ENCODE data around the gene SLC7A5.

The SLC7A5 gene

DNA sequence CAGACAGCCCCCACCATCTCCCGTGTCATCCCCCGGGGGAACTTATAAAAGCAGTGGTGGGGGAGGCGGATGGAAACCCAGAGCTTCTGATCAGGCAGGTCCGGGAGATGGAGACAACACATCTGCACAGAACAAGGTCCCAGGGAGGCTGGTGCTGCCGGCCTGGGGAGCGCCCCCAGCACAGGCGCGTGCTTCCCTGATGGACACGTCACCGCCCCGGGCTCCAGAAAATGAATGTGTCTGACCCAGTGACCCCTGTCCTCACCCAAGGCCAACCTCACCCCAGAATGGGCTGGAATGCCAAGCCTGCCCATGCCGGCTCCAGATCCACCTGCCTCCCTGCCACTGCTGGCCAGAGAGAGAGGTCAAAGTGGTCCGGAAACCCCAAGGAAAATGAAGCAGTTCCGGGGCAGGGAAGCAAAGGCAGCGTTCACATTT, 12.5 kb downstream of the SLC7A5 start:
- H3K4me1 ChIP-seq (ENCODE audit: control insufficient read depth, insufficient read depth, low read length): peaks cover 25% of the 10 kb centered on the region
- H3K9ac ChIP-seq (ENCODE audit: low read depth, low read length): no peak overlapping the region
- no peak overlapping the region for H3K4me3 ChIP-seq (ENCODE audit: low read depth, low read length)
- H3K36me3 ChIP-seq (ENCODE audit: control insufficient read depth, insufficient read depth, low read length): peaks cover 25% of the 10 kb centered on the region; the same call in 1 of the 2 replicates
- H3K27me3 ChIP-seq (ENCODE audit: control insufficient read depth, insufficient read depth, low read length): no peaks in the 10 kb centered on the region
- H3K9me3 ChIP-seq (ENCODE audit: control insufficient read depth, insufficient read depth, low read length): no peaks in the 10 kb centered on the region
- no peak overlapping the region for H3K27ac ChIP-seq (ENCODE audit: low read depth, low read length)

DNA sequence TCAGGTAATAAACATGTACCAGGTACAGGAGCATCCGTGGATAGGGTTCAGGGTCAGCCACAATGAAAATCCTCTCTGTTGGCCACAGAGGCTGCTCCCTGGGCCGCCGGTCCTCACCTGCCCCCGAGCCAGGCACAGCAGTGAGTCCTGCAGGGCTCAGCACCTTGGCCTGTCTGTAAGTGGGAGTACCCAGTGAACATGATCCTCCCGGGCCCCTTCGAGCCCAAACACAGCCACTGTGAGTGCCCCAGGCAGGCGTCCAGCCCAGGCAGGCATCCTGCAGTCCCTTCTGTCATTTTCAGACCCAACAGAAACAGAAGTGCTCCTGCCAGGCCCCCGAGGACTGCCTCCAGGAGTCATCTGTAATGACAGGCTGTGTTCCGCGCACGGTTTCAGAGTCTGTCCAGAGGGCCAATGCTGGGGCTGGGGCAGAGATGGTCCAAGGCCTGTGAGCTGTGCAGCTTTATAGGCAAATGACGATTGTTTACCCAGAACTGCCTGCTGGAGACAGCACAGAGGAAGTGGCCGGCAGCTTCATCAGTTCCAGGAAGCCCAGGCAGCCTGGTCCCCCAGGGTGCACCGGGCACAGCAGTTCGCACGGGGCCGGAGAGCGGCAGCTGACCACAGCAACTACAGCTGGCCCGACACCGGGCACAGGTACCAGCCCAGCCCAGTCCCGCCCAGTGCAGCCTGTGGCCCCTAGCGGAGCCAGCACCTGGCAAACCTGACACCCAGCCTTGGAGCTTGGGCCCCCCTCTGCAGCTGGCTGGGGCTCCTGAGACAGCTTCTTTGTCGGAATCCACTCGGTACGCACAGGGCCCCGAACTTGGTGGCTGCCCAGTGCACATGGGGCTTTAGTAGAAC, 13.2 kb downstream of the SLC7A5 start:
- H3K27me3 ChIP-seq (ENCODE audit: control insufficient read depth, insufficient read depth, low read length): no peaks in the 10 kb centered on the region
- H3K9ac ChIP-seq (ENCODE audit: low read depth, low read length): no peak overlapping the region
- H3K4me3 ChIP-seq (ENCODE audit: low read depth, low read length): no peak overlapping the region
- peaks cover 27% of the 10 kb centered on the region for H3K4me1 ChIP-seq (ENCODE audit: control insufficient read depth, insufficient read depth, low read length)
- H3K27ac ChIP-seq (ENCODE audit: low read depth, low read length): no peak overlapping the region
- no peaks in the 10 kb centered on the region for H3K9me3 ChIP-seq (ENCODE audit: control insufficient read depth, insufficient read depth, low read length)
- H3K36me3 ChIP-seq (ENCODE audit: control insufficient read depth, insufficient read depth, low read length): peaks cover 26% of the 10 kb centered on the region

DNA sequence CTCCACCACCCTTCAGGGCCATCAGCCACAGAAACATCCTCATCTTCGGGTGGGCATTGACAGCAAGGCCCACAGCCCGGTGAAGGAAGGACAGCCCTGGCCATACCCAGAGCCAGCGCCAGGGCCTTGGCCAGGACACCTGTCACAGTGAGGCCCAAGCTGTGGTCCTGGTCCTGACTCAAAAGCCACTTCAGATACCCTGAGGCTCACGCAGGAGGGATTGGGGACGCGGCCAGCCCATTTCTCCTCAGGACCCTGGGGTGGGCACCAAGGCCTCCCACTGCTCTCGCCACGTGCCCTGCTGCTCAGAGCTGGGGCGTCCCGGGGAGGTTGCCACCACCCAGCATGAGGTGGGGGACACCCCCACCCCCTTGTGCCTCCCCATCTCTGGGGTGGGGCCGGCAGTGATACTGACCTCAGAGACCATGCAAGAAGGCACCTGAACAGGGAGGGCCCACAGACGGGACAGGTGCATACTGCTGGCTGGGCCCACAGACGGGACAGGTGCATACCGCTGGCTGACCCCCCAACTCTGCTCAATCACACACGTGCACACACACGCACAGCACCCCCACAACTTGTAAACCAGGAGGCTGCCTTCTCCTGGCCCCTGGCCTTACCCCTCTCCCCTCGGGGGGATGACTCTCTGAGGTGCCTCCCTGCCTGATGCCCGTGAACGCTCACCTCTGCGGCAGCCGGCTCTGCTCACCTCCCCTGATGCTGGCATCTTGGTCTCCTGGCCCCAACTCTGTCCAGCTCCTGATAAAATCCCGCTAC, 14.2 kb downstream of the SLC7A5 start:
- Histone ChIP-seq H3K27ac (ENCODE audit: low read depth, low read length) (no peak overlapping the region), H3K9ac (ENCODE audit: low read depth, low read length) (no peak overlapping the region), H3K4me3 (ENCODE audit: low read depth, low read length) (no peak overlapping the region), H3K36me3 (ENCODE audit: control insufficient read depth, insufficient read depth, low read length) (peaks cover 32% of the 10 kb centered on the region), H3K27me3 (ENCODE audit: control insufficient read depth, insufficient read depth, low read length) (no peaks in the 10 kb centered on the region), H3K9me3 (ENCODE audit: control insufficient read depth, insufficient read depth, low read length) (no peaks in the 10 kb centered on the region), H3K4me1 (ENCODE audit: control insufficient read depth, insufficient read depth, low read length) (peaks cover 29% of the 10 kb centered on the region)

DNA sequence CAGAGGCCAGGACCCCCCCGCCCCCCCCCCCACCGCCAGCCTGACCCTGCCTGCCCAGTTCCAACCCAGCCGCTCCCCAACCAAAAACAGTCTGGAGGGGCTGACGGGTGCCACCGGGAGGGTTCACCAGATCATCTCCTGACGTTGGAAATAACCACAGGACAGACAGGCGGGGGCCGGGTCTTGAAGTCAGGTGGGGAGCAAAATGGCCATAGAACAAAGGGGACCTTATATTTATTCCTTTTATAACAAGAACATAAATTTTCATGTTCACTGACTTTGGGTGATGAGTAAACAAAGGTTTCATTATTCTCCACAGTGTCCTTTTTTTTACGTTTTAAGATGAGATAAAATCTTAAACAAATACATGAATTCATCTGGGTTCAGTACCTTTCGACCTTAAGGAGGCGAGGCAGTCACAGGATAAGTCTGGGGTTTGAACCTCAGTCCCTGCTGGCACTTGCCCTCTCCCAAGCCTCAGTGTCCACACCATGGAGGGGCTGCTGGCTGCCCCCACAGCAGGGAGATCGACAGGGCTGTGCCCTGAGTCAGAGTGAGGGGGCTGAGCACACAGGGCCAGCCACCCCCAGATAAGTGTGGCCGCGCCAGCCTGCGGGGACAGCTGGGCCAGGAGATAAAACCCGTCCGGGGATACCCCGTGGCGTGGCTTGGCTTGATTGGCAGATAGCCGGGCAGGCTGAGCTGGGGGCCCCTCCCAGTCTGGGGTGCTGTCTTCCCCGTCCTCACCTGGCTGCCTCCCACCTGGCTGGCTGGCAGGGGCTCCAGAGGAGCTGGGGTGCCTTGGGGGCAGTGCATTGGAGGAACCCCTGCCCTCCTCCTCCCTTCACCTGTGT, 15.0 kb downstream of the SLC7A5 start:
- no peak overlapping the region for H3K4me3 ChIP-seq (ENCODE audit: low read depth, low read length)
- peaks cover 29% of the 10 kb centered on the region for H3K4me1 ChIP-seq (ENCODE audit: control insufficient read depth, insufficient read depth, low read length)
- no peaks in the 10 kb centered on the region for H3K27me3 ChIP-seq (ENCODE audit: control insufficient read depth, insufficient read depth, low read length)
- H3K9ac ChIP-seq (ENCODE audit: low read depth, low read length): no peak overlapping the region
- no peak overlapping the region for H3K27ac ChIP-seq (ENCODE audit: low read depth, low read length)
- peaks cover 38% of the 10 kb centered on the region for H3K36me3 ChIP-seq (ENCODE audit: control insufficient read depth, insufficient read depth, low read length)
- no peaks in the 10 kb centered on the region for H3K9me3 ChIP-seq (ENCODE audit: control insufficient read depth, insufficient read depth, low read length)

DNA sequence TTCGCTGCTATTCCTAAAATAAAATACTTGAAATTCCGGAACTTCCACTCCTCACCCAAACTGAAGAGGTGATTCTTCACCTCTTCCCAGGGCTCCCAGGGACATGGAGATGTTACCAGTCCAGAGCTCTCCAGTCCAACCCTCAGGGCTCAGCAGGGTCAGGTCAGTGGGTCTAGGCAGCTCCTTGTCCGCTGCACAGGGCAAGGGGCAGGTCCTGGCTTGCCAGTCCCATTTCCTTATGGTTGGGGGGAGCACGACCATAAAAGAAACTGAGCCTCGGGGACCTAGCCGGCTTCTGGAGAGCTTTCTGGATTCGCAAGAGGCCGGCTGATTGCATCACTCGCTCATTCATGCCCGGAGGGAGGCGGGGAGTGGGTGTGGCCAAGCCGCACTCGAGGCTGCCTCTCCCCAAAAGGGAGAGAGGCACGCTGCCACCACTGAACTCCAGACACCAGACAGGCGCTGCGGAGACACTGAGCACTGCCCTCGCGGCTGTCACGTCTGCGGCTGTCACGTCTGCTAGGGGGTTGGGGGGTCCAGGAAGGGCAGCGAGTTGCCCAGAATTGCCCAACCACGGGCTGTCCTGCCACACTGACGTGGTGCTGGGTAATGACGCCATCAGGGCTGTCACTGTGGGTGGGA, 15.8 kb downstream of the SLC7A5 start:
- H3K9me3 ChIP-seq (ENCODE audit: control insufficient read depth, insufficient read depth, low read length): no peaks in the 10 kb centered on the region
- peak overlapping the region; percentile 68 for H3K9ac ChIP-seq (ENCODE audit: low read depth, low read length)
- H3K4me1 ChIP-seq (ENCODE audit: control insufficient read depth, insufficient read depth, low read length): peaks cover 29% of the 10 kb centered on the region
- H3K27ac ChIP-seq (ENCODE audit: low read depth, low read length): peak overlapping the region; percentile 82
- no peak overlapping the region for H3K4me3 ChIP-seq (ENCODE audit: low read depth, low read length)
- peaks cover 46% of the 10 kb centered on the region for H3K36me3 ChIP-seq (ENCODE audit: control insufficient read depth, insufficient read depth, low read length)
- no peaks in the 10 kb centered on the region for H3K27me3 ChIP-seq (ENCODE audit: control insufficient read depth, insufficient read depth, low read length)

DNA sequence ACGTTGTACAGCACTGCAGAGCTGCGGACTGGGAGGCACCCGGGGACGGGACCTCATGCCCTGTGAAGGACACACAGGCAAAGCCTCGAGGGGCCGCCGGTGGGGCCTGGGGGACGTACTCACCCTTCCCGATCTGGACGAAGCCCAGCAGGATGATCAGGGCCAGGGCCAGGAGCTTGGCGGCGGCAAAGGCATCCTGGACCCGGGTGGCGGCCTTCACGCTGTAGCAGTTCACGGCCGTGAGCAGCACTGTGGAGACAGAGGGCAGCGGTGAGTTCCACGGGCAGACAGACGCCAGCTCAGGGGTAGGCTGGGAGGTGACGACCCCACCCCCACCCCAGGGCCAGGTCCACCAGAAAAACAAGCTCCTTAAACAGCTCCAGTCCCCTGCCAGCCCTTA, 17.7 kb downstream of the SLC7A5 start:
- Histone ChIP-seq H3K27ac (ENCODE audit: low read depth, low read length) (no peak overlapping the region), H3K36me3 (ENCODE audit: control insufficient read depth, insufficient read depth, low read length) (peaks cover 53% of the 10 kb centered on the region), H3K27me3 (ENCODE audit: control insufficient read depth, insufficient read depth, low read length) (no peaks in the 10 kb centered on the region), H3K9me3 (ENCODE audit: control insufficient read depth, insufficient read depth, low read length) (no peaks in the 10 kb centered on the region), H3K4me1 (ENCODE audit: control insufficient read depth, insufficient read depth, low read length) (peaks cover 29% of the 10 kb centered on the region), H3K9ac (ENCODE audit: low read depth, low read length) (no peak overlapping the region), H3K4me3 (ENCODE audit: low read depth, low read length) (no peak overlapping the region)

DNA sequence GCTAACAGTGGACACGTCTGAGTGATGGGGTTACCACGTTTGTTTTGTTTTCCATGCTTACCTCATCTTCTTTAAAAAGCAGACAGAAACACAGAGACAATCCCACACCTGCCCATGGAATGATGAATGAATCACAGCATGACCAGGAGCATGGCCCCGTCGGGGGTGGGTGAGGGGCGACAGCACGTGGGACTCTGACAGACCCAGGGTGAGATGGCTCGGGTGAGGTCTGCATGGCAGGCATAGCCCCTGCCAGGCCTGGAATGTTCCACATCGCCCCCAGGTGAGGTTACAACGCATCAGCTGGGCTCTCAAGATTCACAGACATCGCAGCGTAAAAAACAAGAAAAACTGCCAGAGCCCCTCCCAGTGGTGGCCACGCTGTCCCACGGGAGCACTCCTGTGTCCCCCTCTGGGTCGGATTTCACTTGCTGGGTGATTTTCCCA, 18.1 kb downstream of the SLC7A5 start:
- peaks cover 29% of the 10 kb centered on the region for H3K4me1 ChIP-seq (ENCODE audit: control insufficient read depth, insufficient read depth, low read length)
- H3K9me3 ChIP-seq (ENCODE audit: control insufficient read depth, insufficient read depth, low read length): no peaks in the 10 kb centered on the region
- H3K9ac ChIP-seq (ENCODE audit: low read depth, low read length): no peak overlapping the region
- H3K4me3 ChIP-seq (ENCODE audit: low read depth, low read length): no peak overlapping the region
- H3K27ac ChIP-seq (ENCODE audit: low read depth, low read length): no peak overlapping the region
- no peaks in the 10 kb centered on the region for H3K27me3 ChIP-seq (ENCODE audit: control insufficient read depth, insufficient read depth, low read length)
- peaks cover 53% of the 10 kb centered on the region for H3K36me3 ChIP-seq (ENCODE audit: control insufficient read depth, insufficient read depth, low read length)

DNA sequence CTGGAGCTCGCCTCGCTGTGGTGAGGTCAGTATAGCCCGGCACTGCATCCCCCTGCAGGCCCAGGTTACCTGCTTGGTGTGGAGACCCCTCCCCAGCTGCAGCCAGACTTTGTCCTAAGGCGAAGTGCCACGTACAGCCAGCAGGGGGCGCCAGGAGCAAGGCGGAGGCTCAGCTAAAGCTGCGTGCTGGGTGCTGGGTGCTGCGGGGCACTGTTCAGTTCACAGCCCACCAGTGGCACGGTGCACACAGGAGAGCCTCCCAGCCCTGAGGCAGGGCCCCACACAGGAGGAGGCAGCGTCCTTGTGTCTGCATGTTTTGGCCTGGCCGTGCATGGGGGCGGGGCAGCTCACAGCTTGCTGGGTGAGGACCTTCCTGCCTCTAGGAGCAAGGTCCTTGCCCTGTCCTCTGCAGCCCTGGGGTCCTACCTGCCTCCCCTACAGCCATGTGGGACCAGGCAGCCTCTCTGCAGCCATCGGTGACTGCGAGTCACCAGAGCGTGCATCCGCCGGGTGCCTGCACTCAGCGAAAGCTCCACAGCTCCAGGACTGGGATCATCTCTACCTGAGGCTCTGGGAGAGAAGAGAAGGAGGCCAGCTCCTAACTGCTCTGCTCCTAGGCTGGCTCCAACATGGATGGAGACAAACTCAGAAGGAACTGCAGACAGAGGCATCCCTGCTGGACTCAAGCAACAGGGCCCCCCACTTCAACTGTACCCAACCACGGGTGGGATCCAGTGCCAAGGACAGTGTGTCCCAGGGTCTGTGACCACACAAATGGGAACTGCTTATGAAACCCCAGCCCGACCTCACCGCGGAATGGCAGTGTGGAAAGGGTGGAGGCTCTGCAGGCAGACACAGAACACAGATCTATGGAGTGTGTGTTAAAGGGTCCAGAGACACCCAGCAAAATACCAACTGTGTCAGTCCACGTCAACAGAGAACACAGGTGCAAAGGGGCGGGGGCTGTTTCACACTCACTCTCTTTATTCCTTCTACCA, 19.0 kb downstream of the SLC7A5 start:
- Histone ChIP-seq H3K9ac (ENCODE audit: low read depth, low read length) (no peak overlapping the region), H3K9me3 (ENCODE audit: control insufficient read depth, insufficient read depth, low read length) (no peaks in the 10 kb centered on the region), H3K4me3 (ENCODE audit: low read depth, low read length) (no peak overlapping the region), H3K27ac (ENCODE audit: low read depth, low read length) (peak overlapping the region; percentile 16), H3K27me3 (ENCODE audit: control insufficient read depth, insufficient read depth, low read length) (no peaks in the 10 kb centered on the region), H3K36me3 (ENCODE audit: control insufficient read depth, insufficient read depth, low read length) (peaks cover 49% of the 10 kb centered on the region), H3K4me1 (ENCODE audit: control insufficient read depth, insufficient read depth, low read length) (peaks cover 29% of the 10 kb centered on the region)

DNA sequence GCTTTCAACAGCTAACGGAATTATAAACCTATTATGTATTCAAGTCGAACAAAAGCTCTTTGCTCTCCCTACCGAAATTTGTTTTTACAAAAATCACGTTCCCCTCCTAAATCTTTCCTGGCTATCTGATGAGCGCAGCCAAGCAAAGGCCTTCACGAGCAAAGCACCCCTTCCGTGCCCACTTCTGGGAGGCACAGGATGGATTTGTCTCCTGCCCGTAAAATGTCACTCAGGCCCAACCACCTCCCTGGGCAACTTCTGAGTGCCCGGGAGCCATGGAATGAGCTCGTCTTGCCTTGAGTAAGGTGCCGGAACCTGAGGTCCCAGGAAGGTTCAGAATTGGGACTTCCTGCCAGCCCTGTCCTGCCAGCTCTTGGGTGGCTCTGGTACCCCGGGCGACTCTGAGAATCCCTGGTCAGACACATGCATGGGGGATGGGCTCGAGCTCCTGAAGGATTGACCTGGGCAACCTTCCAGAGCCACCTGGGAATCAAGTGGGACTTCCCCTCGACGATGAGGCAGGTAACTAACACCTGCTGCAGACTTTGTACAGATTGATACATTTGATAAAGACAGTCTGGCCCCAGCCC, 19.8 kb downstream of the SLC7A5 start:
- Histone ChIP-seq H3K9ac (ENCODE audit: low read depth, low read length) (no peak overlapping the region), H3K36me3 (ENCODE audit: control insufficient read depth, insufficient read depth, low read length) (peaks cover 49% of the 10 kb centered on the region), H3K27ac (ENCODE audit: low read depth, low read length) (no peak overlapping the region), H3K4me3 (ENCODE audit: low read depth, low read length) (no peak overlapping the region), H3K27me3 (ENCODE audit: control insufficient read depth, insufficient read depth, low read length) (no peaks in the 10 kb centered on the region), H3K4me1 (ENCODE audit: control insufficient read depth, insufficient read depth, low read length) (peaks cover 27% of the 10 kb centered on the region), H3K9me3 (ENCODE audit: control insufficient read depth, insufficient read depth, low read length) (no peaks in the 10 kb centered on the region)

All from HUES48 (cell line).